IPS-15b (cell line): ENCODE results near the gene TTI1.

Experiments used
- H3K27me3 ChIP-seq: one replicate; pipeline ENCODE4 v1.6.1; 2013; ENCODE audit warnings: low read length; ENCODE audit not compliant: control insufficient read depth, insufficient read depth
- H3K36me3 ChIP-seq: one replicate; pipeline ENCODE4 v1.6.1; 2013; ENCODE audit warnings: low read length; ENCODE audit not compliant: control insufficient read depth, insufficient read depth
- H3K4me1 ChIP-seq: one replicate; pipeline ENCODE4 v1.6.1; 2013; ENCODE audit warnings: mild to moderate bottlenecking, low read length; ENCODE audit not compliant: control insufficient read depth, insufficient read depth
- H3K4me3 ChIP-seq: one replicate; pipeline ENCODE4 v1.5.1; 2013; ENCODE audit warnings: low read depth, low read length
- H3K9ac ChIP-seq: one replicate; pipeline ENCODE4 v1.6.1; 2013; ENCODE audit warnings: low read depth, mild to moderate bottlenecking, low read length
- H3K9me3 ChIP-seq: one replicate; pipeline ENCODE4 v1.6.1; 2013; ENCODE audit warnings: mild to moderate bottlenecking, low read length; ENCODE audit not compliant: control insufficient read depth, insufficient read depth

Gene TTI1

GRCh38 chr20:37991908-37992307 lies 41.3 kb downstream of the TTI1 start:
- H3K36me3 ChIP-seq: peaks cover 29% of the 10 kb centered on the region
- no peaks in the 10 kb centered on the region for H3K9me3 ChIP-seq
- no peaks in the 10 kb centered on the region for H3K27me3 ChIP-seq
- peaks cover 4% of the 10 kb centered on the region for H3K4me1 ChIP-seq
- H3K4me3 ChIP-seq: no peak overlapping the region
- no peak overlapping the region for H3K9ac ChIP-seq

- H3K9me3 ChIP-seq: no peaks in the 10 kb centered on the region
- H3K9ac ChIP-seq: no peak overlapping the region
- no peak overlapping the region for H3K4me3 ChIP-seq
- H3K27me3 ChIP-seq: no peaks in the 10 kb centered on the region
- H3K36me3 ChIP-seq: peaks cover 23% of the 10 kb centered on the region
- peaks cover 4% of the 10 kb centered on the region for H3K4me1 ChIP-seq
Observed at GRCh38 chr20:37991157-37991866, 41.9 kb downstream of the TTI1 start.

GRCh38 chr20:37990571-37991151 lies 42.6 kb downstream of the TTI1 start:
- H3K36me3 ChIP-seq: peaks cover 17% of the 10 kb centered on the region
- H3K9ac ChIP-seq: no peak overlapping the region
- H3K4me1 ChIP-seq: peaks cover 4% of the 10 kb centered on the region
- H3K27me3 ChIP-seq: no peaks in the 10 kb centered on the region
- no peaks in the 10 kb centered on the region for H3K9me3 ChIP-seq
- no peak overlapping the region for H3K4me3 ChIP-seq

GRCh38 chr20:37989601-37990295 lies 43.5 kb downstream of the TTI1 start:
- Histone ChIP-seq H3K9me3 (no peaks in the 10 kb centered on the region), H3K4me1 (peaks cover 4% of the 10 kb centered on the region), H3K27me3 (no peaks in the 10 kb centered on the region), H3K36me3 (peaks cover 10% of the 10 kb centered on the region), H3K4me3 (no peak overlapping the region), H3K9ac (no peak overlapping the region)

DNA sequence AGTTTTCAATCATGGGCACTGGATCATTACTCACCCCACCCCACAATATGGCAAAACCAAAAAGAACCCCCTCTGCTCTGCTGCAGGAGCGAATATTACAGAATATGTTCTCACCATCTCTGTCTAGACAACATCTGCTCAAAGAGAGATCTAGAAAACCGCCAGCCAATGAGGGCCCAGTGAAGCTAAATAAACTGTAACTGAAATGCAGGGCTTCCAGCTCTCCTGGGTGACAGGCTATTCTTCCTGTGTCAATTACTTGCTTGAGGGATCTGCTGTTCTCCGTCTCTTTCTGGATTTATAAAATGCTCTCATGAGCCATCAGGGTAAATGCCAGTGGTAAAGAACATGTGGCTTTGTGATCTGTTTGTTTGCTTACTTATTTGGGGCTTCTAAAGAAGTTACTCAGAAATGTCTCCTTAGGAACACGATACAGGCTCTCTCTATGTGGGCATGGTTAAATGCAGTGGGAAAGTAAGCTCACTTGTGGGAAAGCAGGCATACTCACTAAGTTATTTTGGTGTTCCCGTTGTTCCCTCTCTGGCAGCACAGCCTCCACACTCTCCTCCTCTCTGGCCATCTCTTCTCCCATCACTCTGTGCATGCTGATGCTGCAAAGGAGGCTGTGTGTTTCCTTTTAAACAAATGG lies 44.8 kb downstream of the TTI1 start:
- Histone ChIP-seq H3K4me3 (no peak overlapping the region), H3K9me3 (no peaks in the 10 kb centered on the region), H3K36me3 (peaks cover 7% of the 10 kb centered on the region), H3K9ac (no peak overlapping the region), H3K27me3 (no peaks in the 10 kb centered on the region), H3K4me1 (peaks cover 4% of the 10 kb centered on the region)

- Histone ChIP-seq H3K9me3 (no peaks in the 10 kb centered on the region), H3K27me3 (no peaks in the 10 kb centered on the region), H3K4me1 (peaks cover 2% of the 10 kb centered on the region), H3K4me3 (no peak overlapping the region), H3K9ac (no peak overlapping the region), H3K36me3 (peaks cover 10% of the 10 kb centered on the region)
Observed at GRCh38 chr20:37987602-37988290, 45.5 kb downstream of the TTI1 start.

GRCh38 chr20:37986873-37987601 lies 46.2 kb downstream of the TTI1 start:
- H3K4me1 ChIP-seq: no peaks in the 10 kb centered on the region
- no peak overlapping the region for H3K4me3 ChIP-seq
- H3K36me3 ChIP-seq: peaks cover 10% of the 10 kb centered on the region
- no peaks in the 10 kb centered on the region for H3K27me3 ChIP-seq
- H3K9ac ChIP-seq: no peak overlapping the region
- no peaks in the 10 kb centered on the region for H3K9me3 ChIP-seq

DNA sequence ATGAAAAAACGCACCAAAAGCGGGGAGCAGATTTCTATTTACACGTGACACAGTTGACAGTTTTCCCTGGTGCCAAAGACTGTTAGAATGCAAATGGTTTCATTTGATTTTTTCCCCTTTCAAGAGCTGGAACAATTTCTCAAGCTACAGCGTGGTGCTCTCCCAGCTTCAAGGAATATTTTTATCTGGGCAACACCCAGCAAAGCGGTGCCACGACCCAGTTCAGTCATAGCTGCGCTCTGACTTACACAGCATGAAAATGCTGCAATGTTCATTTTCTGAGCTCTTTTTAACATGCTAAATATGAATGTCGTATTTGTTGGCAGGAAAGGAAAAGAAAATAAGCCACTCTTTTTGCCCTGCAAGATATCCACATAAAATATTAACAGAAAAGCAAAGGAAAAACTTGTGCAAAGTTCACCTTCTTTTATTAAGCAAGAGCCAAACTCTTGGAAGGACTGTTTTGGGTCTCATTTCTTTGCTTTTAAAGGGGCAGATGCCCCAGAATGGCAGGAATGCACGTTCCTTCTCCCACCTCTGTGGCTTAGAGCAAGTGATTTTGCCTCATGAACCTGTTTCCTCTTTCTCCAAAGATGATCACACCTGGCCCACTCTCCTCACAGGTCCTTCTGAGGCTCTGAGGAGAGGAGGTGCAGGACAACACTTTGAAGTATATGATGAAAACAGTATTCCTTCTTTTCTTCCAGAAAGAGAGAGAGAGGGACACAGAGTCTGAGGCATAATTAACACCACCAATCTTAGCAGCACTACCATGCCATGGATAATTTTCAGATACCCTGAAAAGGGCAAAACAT lies 47.0 kb downstream of the TTI1 start:
- H3K4me3 ChIP-seq: no peak overlapping the region
- H3K36me3 ChIP-seq: peaks cover 8% of the 10 kb centered on the region
- no peaks in the 10 kb centered on the region for H3K9me3 ChIP-seq
- H3K27me3 ChIP-seq: no peaks in the 10 kb centered on the region
- no peak overlapping the region for H3K9ac ChIP-seq
- no peaks in the 10 kb centered on the region for H3K4me1 ChIP-seq

DNA sequence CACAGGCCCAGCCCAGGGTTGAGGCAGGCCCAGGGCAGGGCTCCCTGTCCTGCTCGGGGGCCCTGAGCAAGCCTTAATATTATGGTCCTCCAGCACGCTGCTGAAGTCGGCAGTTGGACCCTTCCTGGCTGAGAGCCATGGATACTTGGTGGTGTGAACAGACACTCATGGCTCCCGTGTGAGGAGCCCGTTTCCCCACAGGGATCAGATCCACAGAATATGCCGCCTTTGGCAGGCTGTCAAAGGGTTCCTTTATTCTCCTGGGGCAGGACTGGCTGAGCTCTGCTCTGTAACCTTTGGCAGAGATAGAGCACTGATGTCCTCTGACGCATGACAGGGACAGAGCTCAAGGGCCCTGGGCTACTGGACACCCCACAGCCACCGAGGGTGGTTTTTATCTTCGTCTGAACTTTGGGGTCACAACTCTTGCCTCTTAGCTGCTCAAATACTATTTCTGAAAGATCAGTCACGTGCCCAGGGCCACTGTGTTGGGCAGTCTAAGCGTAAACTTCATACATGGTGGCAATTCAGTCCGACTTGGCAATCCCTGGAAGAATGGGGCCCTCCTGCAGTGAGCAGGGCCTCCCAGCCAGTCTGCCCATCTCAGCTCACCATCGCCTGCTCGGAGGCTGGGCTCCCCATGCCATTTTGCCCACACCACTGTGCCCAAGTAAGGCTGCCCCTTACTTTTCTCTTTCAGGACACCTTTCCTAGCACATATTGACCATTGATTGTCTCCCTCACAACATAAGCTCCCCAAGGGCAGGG lies 49.1 kb downstream of the TTI1 start:
- Histone ChIP-seq H3K36me3 (peaks cover 6% of the 10 kb centered on the region), H3K27me3 (no peaks in the 10 kb centered on the region), H3K9ac (no peak overlapping the region), H3K4me3 (no peak overlapping the region), H3K9me3 (no peaks in the 10 kb centered on the region), H3K4me1 (no peaks in the 10 kb centered on the region)

GRCh38 chr20:37983286-37983685 lies 50.0 kb downstream of the TTI1 start:
- no peaks in the 10 kb centered on the region for H3K9me3 ChIP-seq
- H3K4me3 ChIP-seq: no peak overlapping the region
- H3K27me3 ChIP-seq: no peaks in the 10 kb centered on the region
- no peak overlapping the region for H3K9ac ChIP-seq
- H3K4me1 ChIP-seq: no peaks in the 10 kb centered on the region
- H3K36me3 ChIP-seq: peaks cover 6% of the 10 kb centered on the region
